ENCODE results near the gene POLR2H.
"Not testable (repeated sequence)": the region's sequence is repeated elsewhere in the genome, so short reads cannot be mapped to it uniquely, and the experiment has no call there.

Gene POLR2H

GRCh38 chr3:184335661-184336546, 25.6 kb upstream of the POLR2H start:
- DNase-seq (ENCODE audit: low read depth in 3 of 3, low spot score in 1 of 3), result peak; percentile 43 to 89 (median 73)

GRCh38 chr3:184336547-184337398, 24.7 kb upstream of the POLR2H start:
- DNase-seq (ENCODE audit: low read depth in 3 of 3, low spot score in 1 of 3), result no peak

GRCh38 chr3:184337399-184337714, 24.2 kb upstream of the POLR2H start, which contains the start of gene FAM131A:
FAM131A (plus strand) TSS chr3:184337600; CDS start chr3:184337631, 31 bp downstream.
- no peak for DNase-seq (ENCODE audit: low read depth in 3 of 3, low spot score in 1 of 3)

- DNase-seq (ENCODE audit: low read depth in 3 of 3, low spot score in 1 of 3), result no peak
Measured at GRCh38 chr3:184337981-184338380, 23.5 kb upstream of the POLR2H start.

GRCh38 chr3:184338511-184338945, 23.0 kb upstream of the POLR2H start:
- no peak for DNase-seq (ENCODE audit: low read depth in 3 of 3, low spot score in 1 of 3)

- no peak for DNase-seq (ENCODE audit: low read depth in 3 of 3, low spot score in 1 of 3)
Measured at GRCh38 chr3:184339001-184339400, 22.5 kb upstream of the POLR2H start.

- not testable (repeated sequence) for DNase-seq (ENCODE audit: low read depth in 3 of 3, low spot score in 1 of 3)
Measured at GRCh38 chr3:184339451-184340135, 21.9 kb upstream of the POLR2H start.

- no peak for DNase-seq (ENCODE audit: low read depth in 3 of 3, low spot score in 1 of 3)
Measured at GRCh38 chr3:184341925-184342324, 19.6 kb upstream of the POLR2H start.

GRCh38 chr3:184343200-184343876, 18.2 kb upstream of the POLR2H start:
- no peak for DNase-seq (ENCODE audit: low read depth in 3 of 3, low spot score in 1 of 3)

GRCh38 chr3:184344579-184345316, 16.8 kb upstream of the POLR2H start:
- DNase-seq (ENCODE audit: low read depth in 3 of 3, low spot score in 1 of 3), result no peak

- DNase-seq (ENCODE audit: low read depth in 3 of 3, low spot score in 1 of 3), result no peak
Measured at GRCh38 chr3:184345317-184346144, 16.0 kb upstream of the POLR2H start.

- DNase-seq (ENCODE audit: low read depth in 3 of 3, low spot score in 1 of 3), result no peak
Measured at GRCh38 chr3:184346480-184347190, 14.9 kb upstream of the POLR2H start.

GRCh38 chr3:184347321-184348056, 14.0 kb upstream of the POLR2H start:
- no peak for DNase-seq (ENCODE audit: low read depth in 3 of 3, low spot score in 1 of 3)

GRCh38 chr3:184348057-184348382, 13.5 kb upstream of the POLR2H start:
- DNase-seq (ENCODE audit: low read depth in 3 of 3, low spot score in 1 of 3), result no peak

GRCh38 chr3:184349563-184350470, 11.7 kb upstream of the POLR2H start:
- no peak for DNase-seq (ENCODE audit: low read depth in 3 of 3, low spot score in 1 of 3)

- no peak for DNase-seq (ENCODE audit: low read depth in 3 of 3, low spot score in 1 of 3)
Measured at GRCh38 chr3:184350618-184351017, 10.9 kb upstream of the POLR2H start.

- DNase-seq (ENCODE audit: low read depth in 3 of 3, low spot score in 1 of 3), result no peak
Measured at GRCh38 chr3:184351511-184352148, 9.9 kb upstream of the POLR2H start.
